Cerebellar cortex (tissue), 1 donor: Measurements from ENCODE around the gene TTLL10.

Experiments
- DNase-seq: peaks from one replicate; pipeline ENCODE4 v3.0.0-alpha.2; 2015; ENCODE audit warnings: low spot score

The TTLL10 gene

GRCh38 chr1:1157914-1158710 is 15.6 kb upstream of the TTLL10 start:
- peak; percentile 13 for DNase-seq

- no peak for DNase-seq
Observed at GRCh38 chr1:1160281-1160930, 13.3 kb upstream of the TTLL10 start.

DNA sequence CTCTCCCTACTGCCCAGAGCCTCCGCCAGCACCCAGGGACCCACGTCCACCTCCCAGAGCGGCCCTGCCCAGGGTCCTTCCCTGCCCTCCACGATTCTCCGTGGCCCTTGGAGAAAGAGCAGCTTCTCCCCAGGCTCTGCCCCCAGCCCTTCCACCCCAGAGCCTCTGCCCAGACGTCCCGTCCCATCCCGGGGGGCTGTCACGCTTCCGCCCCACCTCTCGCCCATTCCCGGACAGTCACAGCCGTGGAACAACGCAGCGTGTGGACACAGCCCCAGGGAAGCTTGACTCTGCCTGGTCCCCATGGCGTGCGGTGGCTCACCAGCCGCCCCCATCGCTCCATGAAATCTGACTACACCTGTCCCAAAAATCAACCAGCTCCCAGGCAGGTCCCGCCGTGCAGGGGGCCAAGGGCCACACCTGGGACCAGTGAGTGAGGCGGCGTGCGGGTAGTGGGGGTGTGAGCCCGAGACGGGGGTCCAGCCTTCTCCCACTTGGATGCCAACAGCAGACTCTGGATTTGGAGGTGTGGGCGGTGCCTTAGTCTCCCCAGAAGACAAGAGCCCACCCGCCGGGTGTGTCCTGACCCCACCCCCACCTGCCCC is 12.5 kb upstream of the TTLL10 start:
- DNase-seq, result no peak

- no peak for DNase-seq
Observed at GRCh38 chr1:1161683-1162079, 12.0 kb upstream of the TTLL10 start.

DNA sequence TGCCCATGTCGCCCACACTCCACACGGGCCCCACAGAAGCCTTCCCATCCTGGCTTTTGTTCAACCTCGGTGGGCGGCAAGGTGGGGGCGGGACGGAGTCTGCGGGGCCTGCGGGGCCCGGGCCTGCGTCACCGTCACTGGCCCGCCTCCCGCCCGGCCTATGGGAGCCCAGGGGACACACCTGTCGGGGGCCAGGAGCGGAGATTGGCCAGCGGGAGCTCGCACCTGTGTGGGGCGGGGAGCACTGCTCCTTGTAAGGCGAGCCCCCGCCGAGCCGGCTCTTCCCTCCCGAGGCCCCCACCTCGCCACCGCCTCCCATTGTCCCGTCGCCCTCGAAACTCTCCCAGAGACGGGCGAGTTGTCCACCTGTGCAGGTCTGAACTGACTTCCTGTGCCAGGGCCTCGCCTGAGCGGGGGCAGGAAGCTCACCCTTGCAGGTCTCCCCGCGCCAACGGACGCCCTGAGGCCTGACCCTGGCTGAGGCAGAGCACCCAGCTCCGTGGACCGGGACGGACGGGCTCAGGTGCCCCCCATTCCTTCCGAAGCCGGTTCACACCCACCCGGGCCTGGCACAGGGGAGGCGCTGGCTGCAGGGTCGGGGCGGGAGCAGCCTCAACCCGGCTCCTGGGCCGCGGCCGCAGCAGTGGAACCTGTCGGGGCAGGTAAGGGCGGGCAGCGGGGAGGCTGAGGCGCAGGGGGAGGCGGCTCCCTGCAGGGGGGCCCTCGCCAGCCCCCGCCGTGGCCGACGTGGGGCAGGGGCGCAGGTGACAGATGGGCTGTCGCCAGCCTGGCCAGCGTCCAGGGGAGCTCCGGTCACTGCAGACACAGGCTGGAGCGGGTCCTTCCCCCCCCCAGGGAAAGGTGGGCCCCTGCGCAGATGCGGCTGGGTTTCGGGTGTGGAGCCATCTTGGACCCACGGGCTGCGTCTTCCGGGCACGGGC is 10.8 kb upstream of the TTLL10 start:
- no peak for DNase-seq

GRCh38 chr1:1163538-1164070 is 10.1 kb upstream of the TTLL10 start:
- DNase-seq, result no peak

GRCh38 chr1:1164361-1164700 is 9.3 kb upstream of the TTLL10 start:
- no peak for DNase-seq

GRCh38 chr1:1164701-1165451 is 8.8 kb upstream of the TTLL10 start:
- DNase-seq, result no peak

DNA sequence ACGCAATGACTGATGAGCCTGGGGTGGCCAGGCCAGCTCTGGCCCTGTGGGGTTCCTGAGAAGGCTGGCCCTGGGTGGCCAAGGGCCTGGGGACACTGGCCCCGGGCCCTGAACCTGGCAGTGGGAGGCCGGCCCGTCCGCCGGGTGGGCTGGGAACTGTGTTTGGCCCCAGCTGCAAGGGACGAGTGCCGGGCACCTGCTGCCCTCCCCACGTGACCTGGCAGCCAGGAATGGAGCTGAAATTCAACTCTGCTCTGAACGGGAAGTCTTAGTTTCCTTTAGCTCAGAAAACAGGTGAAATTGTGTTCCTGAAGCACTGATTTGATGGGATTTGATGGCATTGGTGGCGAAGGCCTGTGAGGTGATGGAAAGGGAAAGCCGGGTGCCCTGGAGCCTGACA is 8.2 kb upstream of the TTLL10 start:
- DNase-seq, result no peak

- DNase-seq, result no peak
Observed at GRCh38 chr1:1165900-1166421, 7.7 kb upstream of the TTLL10 start.

DNA sequence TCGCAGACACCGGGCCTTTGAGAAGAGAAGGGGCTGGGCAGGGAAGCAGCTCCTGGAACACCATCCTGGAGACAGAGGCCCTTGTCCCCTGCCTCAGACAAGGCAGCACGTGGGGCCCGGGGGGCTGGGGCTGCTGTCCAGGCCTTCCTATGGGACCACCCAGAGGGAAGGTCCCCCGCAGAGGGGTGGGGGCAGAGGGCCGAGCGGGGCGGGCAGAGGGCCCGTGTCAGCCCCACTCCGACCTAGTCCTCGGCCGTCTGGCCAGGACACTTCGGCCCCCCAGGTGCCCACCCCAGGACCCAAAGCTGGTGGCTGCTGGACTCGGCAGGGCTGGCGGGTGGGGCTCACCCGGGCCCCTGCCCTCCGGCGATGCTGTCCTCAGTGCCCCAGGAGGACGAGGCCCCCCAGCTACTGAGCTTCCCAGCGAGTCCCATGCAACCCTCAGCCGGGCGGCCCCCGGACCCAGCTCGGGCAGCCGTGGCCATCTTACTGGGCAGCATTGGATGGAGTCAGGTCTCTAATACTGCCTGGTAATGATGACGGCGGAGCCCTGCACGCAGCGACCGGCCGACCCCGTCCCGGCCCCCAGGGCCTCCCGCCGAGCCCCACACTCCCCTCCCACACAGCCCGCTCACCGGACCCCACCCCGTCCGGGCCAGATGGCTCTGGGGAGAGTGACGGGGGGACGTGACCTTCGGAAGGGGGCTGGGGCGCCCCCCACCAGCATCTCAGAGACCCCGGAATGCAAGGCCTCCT is 6.9 kb upstream of the TTLL10 start:
- no peak for DNase-seq

GRCh38 chr1:1167398-1167821 is 6.3 kb upstream of the TTLL10 start:
- DNase-seq, result no peak

DNA sequence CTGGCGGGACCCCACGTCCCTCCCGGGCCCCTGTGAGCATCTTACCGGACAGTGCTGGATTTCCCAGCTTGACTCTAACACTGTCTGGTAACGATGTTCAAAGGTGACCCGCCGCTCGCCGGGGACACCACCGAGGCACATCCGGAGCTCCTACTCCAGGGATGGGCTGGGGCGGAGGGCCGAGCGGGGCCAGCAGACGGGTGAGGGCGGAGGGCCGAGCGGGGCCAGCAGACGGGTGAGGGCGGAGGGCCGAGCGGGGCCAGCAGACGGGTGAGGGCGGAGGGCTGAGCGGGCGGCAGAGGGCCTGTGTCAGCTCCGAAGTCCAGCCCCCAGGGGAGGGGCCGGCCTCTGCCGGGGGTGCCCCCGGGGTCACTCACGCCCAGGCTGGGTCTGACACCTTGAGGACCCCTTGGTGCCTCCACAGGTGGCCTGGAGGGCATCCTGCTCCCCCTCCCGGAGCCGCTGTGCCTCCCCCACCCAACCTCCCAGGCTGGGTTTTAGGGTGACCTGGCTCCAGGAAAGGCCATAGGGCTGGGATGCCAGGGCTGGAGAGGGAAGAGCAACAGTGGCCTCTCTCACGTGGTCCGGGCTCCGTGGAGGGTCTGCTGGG is 5.7 kb upstream of the TTLL10 start:
- no peak for DNase-seq

- DNase-seq, result no peak
Observed at GRCh38 chr1:1168451-1169411, 4.9 kb upstream of the TTLL10 start.

- no peak for DNase-seq
Observed at GRCh38 chr1:1169429-1170214, 4.1 kb upstream of the TTLL10 start.

GRCh38 chr1:1170215-1171091 is 3.2 kb upstream of the TTLL10 start:
- DNase-seq, result no peak

DNA sequence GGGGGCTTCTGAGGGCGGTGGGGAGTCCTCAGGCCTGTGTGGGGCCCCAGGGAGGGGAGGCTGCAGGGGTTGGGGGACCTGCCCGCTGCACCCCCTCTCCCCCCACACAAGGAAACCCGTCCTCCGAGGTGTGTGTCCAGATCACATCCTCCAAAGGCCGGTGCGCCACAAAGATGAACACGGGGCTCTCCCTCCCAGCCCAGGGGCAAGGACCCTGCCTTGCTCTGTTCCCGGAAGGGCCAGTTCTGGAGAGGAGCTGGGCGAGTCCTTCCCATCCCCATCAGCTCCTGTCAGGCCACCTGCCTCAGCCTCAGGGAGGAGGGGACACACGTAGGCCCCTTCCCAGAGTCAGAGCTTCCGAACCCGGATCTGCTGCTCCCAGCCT is 2.5 kb upstream of the TTLL10 start:
- no peak for DNase-seq
